ENCODE data around the gene STX11. TPM values are rescaled to one million over a fixed set of nuclear protein-coding genes. Genes with fewer than 3 reads are reported as not detected.
"Not testable (repeated sequence)": the region's sequence is repeated elsewhere in the genome, so short reads cannot be mapped to it uniquely, and the experiment has no call there.

STX11 gene
- total RNA-seq, 2 donors from 2014 or later = 22.3 to 25.9 TPM

- not testable (repeated sequence) for H3K36me3 Mint-ChIP-seq (ENCODE audit: low read depth); H3K27me3 Mint-ChIP-seq; ATAC-seq (replicated peaks); H3K9me3 Mint-ChIP-seq
- peak overlapping the region; percentile 75 for H3K27ac Mint-ChIP-seq
- H3K4me1 Mint-ChIP-seq = peaks cover 18% of the 10 kb centered on the region
- H3K4me3 Mint-ChIP-seq = peak overlapping the region; percentile 22
Measured at GRCh38 chr6:144132167-144132690, 18.1 kb upstream of the STX11 start.

- Mint-ChIP-seq H3K4me3 (peak overlapping the region; percentile 22), H3K36me3 (ENCODE audit: low read depth) (no peaks in the 10 kb centered on the region), H3K4me1 (peaks cover 18% of the 10 kb centered on the region), H3K27ac (peak overlapping the region; percentile 75), H3K27me3 (no peaks in the 10 kb centered on the region), H3K9me3 (no peaks in the 10 kb centered on the region)
- ATAC-seq (replicated peaks) = no peak
Measured at GRCh38 chr6:144133225-144133821, 17.0 kb upstream of the STX11 start.

- Mint-ChIP-seq H3K27me3 (no peaks in the 10 kb centered on the region), H3K27ac (no peak overlapping the region), H3K36me3 (ENCODE audit: low read depth) (no peaks in the 10 kb centered on the region), H3K9me3 (no peaks in the 10 kb centered on the region), H3K4me1 (peaks cover 18% of the 10 kb centered on the region), H3K4me3 (no peak overlapping the region)
- no peak for ATAC-seq (replicated peaks)
Measured at GRCh38 chr6:144134176-144134575, 16.1 kb upstream of the STX11 start.

GRCh38 chr6:144134737-144135136, 15.6 kb upstream of the STX11 start:
- Mint-ChIP-seq H3K27me3 (no peaks in the 10 kb centered on the region), H3K27ac (no peak overlapping the region), H3K4me3 (no peak overlapping the region), H3K36me3 (ENCODE audit: low read depth) (no peaks in the 10 kb centered on the region), H3K9me3 (no peaks in the 10 kb centered on the region), H3K4me1 (peaks cover 18% of the 10 kb centered on the region)
- ATAC-seq (replicated peaks) = no peak

DNA sequence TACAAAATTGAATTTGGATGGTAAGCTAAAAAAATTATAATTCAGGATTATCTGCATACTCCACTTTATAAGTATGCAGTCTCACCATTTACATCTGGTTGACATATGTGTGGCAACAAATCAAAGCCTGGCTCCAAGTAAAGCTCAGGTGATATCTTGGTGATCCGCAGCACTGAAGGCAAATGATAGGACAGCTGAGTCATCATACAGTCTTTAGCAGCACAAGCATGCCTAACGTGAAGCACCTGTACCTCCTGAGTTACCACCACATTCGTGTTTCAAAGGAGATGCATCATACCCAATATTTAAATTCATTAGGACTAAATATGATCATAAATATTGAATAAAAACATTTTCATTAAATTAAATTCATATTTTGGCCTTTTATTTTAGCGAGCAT, 11.8 kb upstream of the STX11 start:
- ATAC-seq (replicated peaks) = no peak
- H3K4me3 Mint-ChIP-seq = no peak overlapping the region
- no peaks in the 10 kb centered on the region for H3K36me3 Mint-ChIP-seq (ENCODE audit: low read depth)
- no peak overlapping the region for H3K27ac Mint-ChIP-seq
- no peaks in the 10 kb centered on the region for H3K9me3 Mint-ChIP-seq
- peaks cover 1% of the 10 kb centered on the region for H3K4me1 Mint-ChIP-seq
- H3K27me3 Mint-ChIP-seq = no peaks in the 10 kb centered on the region

DNA sequence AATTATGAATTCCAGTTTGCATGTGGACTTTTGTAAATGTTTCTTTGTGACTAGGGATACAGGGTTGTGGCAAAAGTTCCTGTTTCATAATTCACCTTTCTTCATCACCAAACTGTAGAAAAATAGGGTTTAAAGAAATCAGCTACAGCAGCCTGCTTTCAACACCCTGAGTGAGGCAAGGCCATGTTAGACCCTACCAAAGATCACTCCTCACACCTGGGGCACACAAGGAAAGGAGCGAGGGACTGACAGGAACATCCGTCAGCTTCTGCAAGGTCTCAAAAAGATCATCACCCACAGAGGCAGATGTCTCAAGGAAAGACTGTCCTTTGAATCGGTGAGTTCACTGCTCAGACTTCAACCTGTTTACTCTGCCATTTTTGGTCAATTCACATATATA, 10.5 kb upstream of the STX11 start:
- Mint-ChIP-seq H3K4me3 (no peak overlapping the region), H3K27me3 (no peaks in the 10 kb centered on the region), H3K27ac (no peak overlapping the region), H3K9me3 (no peaks in the 10 kb centered on the region), H3K36me3 (ENCODE audit: low read depth) (no peaks in the 10 kb centered on the region), H3K4me1 (no peaks in the 10 kb centered on the region)
- no peak for ATAC-seq (replicated peaks)

DNA sequence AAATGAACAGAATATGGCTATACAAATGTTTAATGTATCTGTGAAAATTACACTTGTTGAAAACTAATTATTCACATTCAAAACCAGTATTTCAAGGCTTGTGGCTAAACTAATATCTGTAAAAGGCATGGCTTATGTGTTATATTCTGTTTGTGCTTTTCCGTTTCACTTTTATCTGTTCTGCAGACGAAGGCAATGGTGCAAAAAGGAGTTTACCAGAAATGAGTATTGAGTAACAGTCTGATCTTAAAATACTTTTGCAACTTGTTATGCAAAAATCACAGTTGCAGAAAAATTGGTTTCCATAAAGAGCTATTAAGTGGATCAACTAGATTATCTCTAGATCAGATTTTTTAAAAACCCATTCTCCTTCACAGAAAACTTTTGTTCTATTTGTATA, 9.4 kb upstream of the STX11 start:
- Mint-ChIP-seq H3K4me3 (no peak overlapping the region), H3K9me3 (no peaks in the 10 kb centered on the region), H3K4me1 (peaks cover 6% of the 10 kb centered on the region), H3K27ac (no peak overlapping the region), H3K27me3 (no peaks in the 10 kb centered on the region), H3K36me3 (ENCODE audit: low read depth) (no peaks in the 10 kb centered on the region)
- no peak for ATAC-seq (replicated peaks)

GRCh38 chr6:144141470-144141869, 8.8 kb upstream of the STX11 start:
- Mint-ChIP-seq H3K27ac (no peak overlapping the region), H3K4me3 (no peak overlapping the region), H3K9me3 (no peaks in the 10 kb centered on the region), H3K36me3 (ENCODE audit: low read depth) (no peaks in the 10 kb centered on the region), H3K4me1 (peaks cover 6% of the 10 kb centered on the region), H3K27me3 (no peaks in the 10 kb centered on the region)
- no peak for ATAC-seq (replicated peaks)

- Mint-ChIP-seq H3K4me3 (no peak overlapping the region), H3K36me3 (ENCODE audit: low read depth) (no peaks in the 10 kb centered on the region), H3K27me3 (no peaks in the 10 kb centered on the region), H3K4me1 (peaks cover 6% of the 10 kb centered on the region), H3K27ac (no peak overlapping the region), H3K9me3 (no peaks in the 10 kb centered on the region)
- no peak for ATAC-seq (replicated peaks)
Measured at GRCh38 chr6:144143106-144143505, 7.2 kb upstream of the STX11 start.

- Mint-ChIP-seq H3K4me1 (peaks cover 6% of the 10 kb centered on the region), H3K9me3 (no peaks in the 10 kb centered on the region), H3K27me3 (no peaks in the 10 kb centered on the region), H3K4me3 (no peak overlapping the region), H3K27ac (no peak overlapping the region), H3K36me3 (ENCODE audit: low read depth) (no peaks in the 10 kb centered on the region)
- ATAC-seq (replicated peaks) = no peak
Measured at GRCh38 chr6:144143878-144144277, 6.4 kb upstream of the STX11 start.

DNA sequence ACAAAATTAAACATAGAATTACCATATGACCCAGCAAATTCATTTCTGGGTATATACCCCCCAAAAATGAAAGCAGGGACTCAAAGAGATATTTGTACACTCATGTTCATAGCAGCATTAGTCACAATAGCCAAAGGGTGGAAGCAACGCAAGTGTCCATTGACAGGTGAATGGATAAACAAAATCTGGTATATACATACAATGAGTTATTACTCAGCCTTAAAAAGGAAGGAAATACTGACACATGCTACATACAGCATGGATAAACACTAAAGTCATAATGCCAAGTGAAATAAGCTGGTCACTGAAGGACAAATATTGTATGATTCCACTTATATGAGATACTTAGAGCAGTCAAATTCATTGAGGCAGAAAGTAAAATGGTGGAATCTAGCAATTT, 5.3 kb upstream of the STX11 start:
- peak; percentile 15 for ATAC-seq (replicated peaks)
- Mint-ChIP-seq H3K27ac (no peak overlapping the region), H3K4me1 (peaks cover 9% of the 10 kb centered on the region), H3K9me3 (no peaks in the 10 kb centered on the region), H3K27me3 (no peaks in the 10 kb centered on the region), H3K4me3 (no peak overlapping the region), H3K36me3 (ENCODE audit: low read depth) (no peaks in the 10 kb centered on the region)

GRCh38 chr6:144145541-144145940, 4.8 kb upstream of the STX11 start:
- peaks cover 9% of the 10 kb centered on the region for H3K4me1 Mint-ChIP-seq
- H3K36me3 Mint-ChIP-seq (ENCODE audit: low read depth) = no peaks in the 10 kb centered on the region
- H3K4me3 Mint-ChIP-seq = no peak overlapping the region
- ATAC-seq (replicated peaks) = no peak
- no peaks in the 10 kb centered on the region for H3K9me3 Mint-ChIP-seq
- H3K27ac Mint-ChIP-seq = no peak overlapping the region
- no peaks in the 10 kb centered on the region for H3K27me3 Mint-ChIP-seq

DNA sequence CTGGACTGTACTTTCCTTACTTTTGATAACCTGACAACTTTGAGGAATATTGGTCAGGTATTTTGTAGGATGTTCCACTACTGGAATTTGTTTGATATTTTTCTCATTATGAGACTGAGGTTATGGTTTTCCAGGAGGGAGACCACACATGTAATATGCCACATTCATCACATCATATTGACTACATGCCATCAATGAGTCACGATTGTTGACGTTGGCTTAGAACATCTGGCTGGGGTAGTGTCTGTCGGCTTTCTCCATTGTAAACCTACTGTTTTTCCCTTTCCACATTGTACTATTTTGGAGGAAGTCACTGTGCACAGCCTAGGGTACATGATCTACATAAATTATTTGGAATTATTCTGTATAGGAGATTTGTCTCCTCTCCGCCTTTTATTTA, 1.4 kb upstream of the STX11 start:
- no peak overlapping the region for H3K4me3 Mint-ChIP-seq
- H3K9me3 Mint-ChIP-seq = no peaks in the 10 kb centered on the region
- no peak overlapping the region for H3K27ac Mint-ChIP-seq
- H3K4me1 Mint-ChIP-seq = peaks cover 24% of the 10 kb centered on the region
- H3K27me3 Mint-ChIP-seq = no peaks in the 10 kb centered on the region
- no peak for ATAC-seq (replicated peaks)
- H3K36me3 Mint-ChIP-seq (ENCODE audit: low read depth) = peaks cover 33% of the 10 kb centered on the region

- peaks cover 39% of the 10 kb centered on the region for H3K36me3 Mint-ChIP-seq (ENCODE audit: low read depth)
- H3K27ac Mint-ChIP-seq = peak overlapping the region; percentile 88
- no peaks in the 10 kb centered on the region for H3K9me3 Mint-ChIP-seq
- no peaks in the 10 kb centered on the region for H3K27me3 Mint-ChIP-seq
- H3K4me1 Mint-ChIP-seq = peaks cover 29% of the 10 kb centered on the region
- no peak for ATAC-seq (replicated peaks)
- H3K4me3 Mint-ChIP-seq = peak overlapping the region; percentile 97
Measured at GRCh38 chr6:144149558-144149893, 791 bp upstream of the STX11 start.

DNA sequence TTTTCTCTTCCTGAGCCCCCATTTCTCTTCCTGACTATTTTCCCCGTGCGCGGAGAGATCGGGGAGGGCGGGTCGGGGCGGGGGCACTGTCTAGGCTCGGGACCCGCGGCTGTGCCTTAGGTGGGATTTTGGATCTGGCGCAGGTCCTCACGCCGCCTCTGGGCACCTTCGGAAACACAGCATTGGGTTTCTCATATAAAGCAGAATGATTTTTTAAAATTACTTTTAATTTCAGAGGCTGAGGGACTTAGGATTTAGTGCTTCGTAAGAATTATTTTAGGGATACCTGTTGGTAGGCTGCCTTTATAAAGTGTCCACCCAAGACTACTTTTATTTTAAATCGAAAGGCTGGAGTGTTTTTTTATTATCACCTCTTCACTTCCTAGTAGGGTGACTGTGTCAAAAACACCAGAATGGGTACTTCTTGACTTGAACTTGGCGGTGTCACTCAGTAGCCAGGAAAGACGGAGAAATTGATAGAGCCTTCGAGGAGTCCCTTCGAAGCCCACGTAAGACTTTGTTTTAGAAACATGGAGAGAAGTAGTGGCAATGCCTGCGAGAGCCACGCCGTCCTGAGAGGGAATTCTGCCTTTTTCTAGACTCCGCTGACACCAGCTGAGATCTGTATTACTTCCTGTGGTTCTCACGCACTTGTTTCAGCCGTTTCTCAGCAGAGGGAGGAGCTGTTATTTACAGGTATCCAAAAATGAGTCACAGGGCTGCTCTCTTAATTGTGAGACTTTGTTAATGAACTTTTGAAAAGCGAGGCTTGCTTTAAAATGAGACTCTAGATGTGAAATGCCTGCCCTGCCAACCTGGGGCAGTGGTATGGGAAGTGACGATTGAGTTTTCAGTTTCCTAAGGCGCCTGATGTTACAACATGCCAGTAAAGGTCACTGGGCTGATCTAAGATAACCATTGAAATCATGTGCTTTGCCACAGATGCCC, 667 bp downstream of the STX11 start:
- ATAC-seq (replicated peaks) = peak; percentile 67
- H3K27me3 Mint-ChIP-seq = no peaks in the 10 kb centered on the region
- H3K4me3 Mint-ChIP-seq = peak overlapping the region; percentile 97
- H3K4me1 Mint-ChIP-seq = peaks cover 35% of the 10 kb centered on the region
- H3K36me3 Mint-ChIP-seq (ENCODE audit: low read depth) = peaks cover 54% of the 10 kb centered on the region
- peak overlapping the region; percentile 96 for H3K27ac Mint-ChIP-seq
- H3K9me3 Mint-ChIP-seq = no peaks in the 10 kb centered on the region
